GM12878 (cell line): ENCODE results near the gene EPHB1. TPM values are rescaled to one million over a fixed set of nuclear protein-coding genes. Genes with fewer than 3 reads are reported as not detected.

Experiments
- ATAC-seq: fragments of 200-7000 bp; cut with Tn5 transposase; 3 replicates; pipeline ENCODE4 v1.9.1; 2020; ENCODE audit warnings: mild to moderate bottlenecking, moderate library complexity
- BruUV-seq: library from RNA; stranded (reverse); fragments of 400-500 nt; replicated peaks from 2 replicates; lab custom pipeline; 2021; lab: Mats Ljungman, UMichigan
- CTCF ChIA-PET: fragments of 300-600 bp; sonication (Branson Sonifier 250); formaldehyde crosslinking; extraction: SDS; loops from one replicate; lab custom pipeline; 2021; ENCODE audit warnings: inconsistent platforms; lab: Yijun Ruan, JAX
- POLR2A ChIA-PET: fragments of 350-600 bp; formaldehyde crosslinking; extraction: SDS; loops from one replicate; lab custom pipeline; 2021; ENCODE audit warnings: inconsistent platforms; lab: Charles Lee
- RAD21 ChIA-PET: fragments of 300-600 bp; sonication (Branson Sonifier 250); formaldehyde crosslinking; loops from one replicate; lab custom pipeline; 2023; ENCODE audit warnings: antibody characterized with exemption; ENCODE audit not compliant: unreplicated experiment; lab: Charles Lee
- SMC1A ChIA-PET: fragments of 300-600 bp; sonication (Branson Sonifier 250); formaldehyde crosslinking; loops from one replicate; lab custom pipeline; 2023; ENCODE audit not compliant: unreplicated experiment, uncharacterized antibody; lab: Charles Lee
- DNase-seq: peaks from one replicate; pipeline ENCODE4 v3.0.0-alpha.2; 2011; ENCODE audit warnings: low read depth, low spot score
- FAIRE-seq: peaks from 3 replicates; lab custom pipeline; 2011; peaks lifted over from hg19 to GRCh38; lab: Jason Lieb, UNC
- H2AFZ ChIP-seq: 2 replicates; pipeline ENCODE4 v1.6.0; 2011; ENCODE audit warnings: low read depth, low read length, control low read depth; ENCODE audit not compliant: control insufficient read depth
- H3K27ac ChIP-seq: 2 replicates; pipeline ENCODE4 v1.5.1; 2011; ENCODE audit warnings: control low read depth; ENCODE audit not compliant: control insufficient read depth, insufficient read depth
- H3K27me3 ChIP-seq, 2 experiments: replicated peaks in 1 of 2; 2 replicates each; pipeline versions ENCODE4 v1.6.0 to v1.6.1; 2011; ENCODE audit warnings: low read length in 1 of 2; ENCODE audit not compliant: control insufficient read depth in 2 of 2, insufficient read depth in 2 of 2
- H3K36me3 ChIP-seq, 2 experiments: 2 replicates each; pipeline ENCODE4 v1.5.1; 2011; ENCODE audit warnings: low read length in 1 of 2; ENCODE audit not compliant: control insufficient read depth in 2 of 2, insufficient read depth in 2 of 2
- H3K4me1 ChIP-seq: 2 replicates; pipeline ENCODE4 v1.6.1; 2011; ENCODE audit warnings: mild to moderate bottlenecking, low read length, moderate library complexity, mixed read lengths; ENCODE audit not compliant: control insufficient read depth, insufficient read depth
- H3K4me2 ChIP-seq: 2 replicates; pipeline ENCODE4 v1.6.0; 2011; ENCODE audit warnings: control low read depth; ENCODE audit not compliant: control insufficient read depth, insufficient read depth
- H3K4me3 ChIP-seq: fragments of 200-600 bp; sonication (generic); 2 replicates; pipeline ENCODE4 v1.5.1; 2016
- H3K79me2 ChIP-seq: 2 replicates; pipeline ENCODE4 v1.6.0; 2011; ENCODE audit warnings: low read length; ENCODE audit not compliant: control insufficient read depth, insufficient read depth
- H3K9ac ChIP-seq: 2 replicates; pipeline ENCODE4 v1.8.0; 2011; ENCODE audit warnings: low read length, control low read depth, mixed read lengths; ENCODE audit not compliant: control insufficient read depth, insufficient read depth
- H3K9me3 ChIP-seq: replicated peaks from 3 replicates; pipeline ENCODE4 v1.5.1; 2011; ENCODE audit warnings: mild to moderate bottlenecking, low read length; ENCODE audit not compliant: control insufficient read depth, insufficient read depth
- H4K20me1 ChIP-seq: 2 replicates; pipeline ENCODE4 v1.6.0; 2011; ENCODE audit not compliant: control insufficient read depth, insufficient read depth
- BRCA1 ChIP-seq: IDR thresholded peaks from 2 replicates; pipeline ENCODE4 v1.6.1; 2011; ENCODE audit warnings: low read depth, low read length, improper control_type of control experiment
- CEBPB ChIP-seq, 2 experiments: fragments of 150-350 bp in 1 of 2; IDR thresholded peaks; 2 replicates each; pipeline ENCODE4 v1.6.1; 2012 to 2014; ENCODE audit warnings: low read depth in 2 of 2, low read length in 2 of 2, borderline replicate concordance in 1 of 2, inconsistent platforms in 1 of 2
- MYC ChIP-seq: IDR thresholded peaks from 2 replicates; pipeline ENCODE4 v1.6.1; 2011; ENCODE audit warnings: mild to moderate bottlenecking, low read length, moderate library complexity, inconsistent platforms; ENCODE audit not compliant: insufficient read depth, insufficient replicate concordance, insufficient read length, severe bottlenecking
- POU2F2 ChIP-seq: IDR thresholded peaks from 3 replicates; pipeline ENCODE4 v1.6.1; 2011; ENCODE audit warnings: low read depth, mild to moderate bottlenecking, low read length, borderline replicate concordance
- SMARCA5 ChIP-seq: fragments of 450-650 bp; IDR thresholded peaks from 2 replicates; pipeline ENCODE4 v1.6.1; 2017; ENCODE audit warnings: mild to moderate bottlenecking
- SP1 ChIP-seq: IDR thresholded peaks from one replicate; pipeline ENCODE4 v1.6.1; 2011; ENCODE audit warnings: low read depth, low read length
- SUZ12 ChIP-seq: fragments of 200-600 bp; sonication (generic); IDR thresholded peaks from one replicate; pipeline ENCODE4 v1.6.1; 2018; ENCODE audit warnings: antibody characterized with exemption, mild to moderate bottlenecking; ENCODE audit not compliant: unreplicated experiment
- WGBS: methylation state at CpG from one replicate; pipeline ENCODE4 v1.1.6; 2016; ENCODE audit warnings: low lambda C conversion rate; ENCODE audit not compliant: insufficient replicate concordance, insufficient coverage; ENCODE audit errors: missing lambda C conversion rate; 5-methylcytosine and 5-hydroxymethylcytosine counted together
- in situ Hi-C: fragments of 300-500 bp; cut with MboI; formaldehyde crosslinking; loops from 9 replicates; pipeline ENCODE4 v1.14.3; 2018; ENCODE audit warnings: mixed read lengths
- intact Hi-C: fragments of 100-400 bp; cut with micrococcal nuclease; formaldehyde crosslinking; loops from one replicate; pipeline ENCODE4 v1.14.2; 2022; ENCODE audit not compliant: unreplicated experiment
- polyA plus RNA-seq, 11 experiments: library from polyadenylated mRNA; depleted of rRNA in 4 of 11; unstranded in 6 of 11; stranded (reverse) in 5 of 11; fragments of >200 nt; fragmentation: Nextera tagmentation in 4 of 11; fragmentation: Illumina TruSeq in 1 of 11; extraction: Ambion mirVana in 4 of 11; extraction: Trizol in 1 of 11; gene quantifications; 1 replicate in 1 of 11; 2 replicates in 10 of 11; pipeline versions ENCODE4 v1.2.1 to v1.2.3, GENCODE V29; 2011 to 2016; ENCODE audit warnings: inconsistent platforms in 2 of 11, missing spikeins in 2 of 11, low read depth in 1 of 11
- total RNA-seq, 4 experiments: library from RNA; depleted of rRNA in 3 of 4; stranded (reverse); fragments of >200 nt in 3 of 4; fragmentation: Illumina TruSeq in 1 of 4; extraction: Trizol in 1 of 4; gene quantifications; 2 replicates each; pipeline versions ENCODE4 v1.2.1 to v1.2.3, GENCODE V29; 2013 to 2021
- TF ChIP-seq, protein P1 (sequence below): fragments of 450-650 bp; IDR thresholded peaks from 2 replicates; pipeline ENCODE4 v1.6.1; 2017; ENCODE audit warnings: antibody characterized with exemption, mild to moderate bottlenecking, moderate library complexity
- TF ChIP-seq, protein P2 (sequence below): IDR thresholded peaks from 2 replicates; pipeline ENCODE4 v1.6.1; 2012; ENCODE audit warnings: low read depth, low read length, improper control_type of control experiment
- TF ChIP-seq, protein P3 (sequence below): fragments of 450-650 bp; IDR thresholded peaks from 2 replicates; pipeline ENCODE4 v1.6.1; 2018; ENCODE audit warnings: mild to moderate bottlenecking, low read depth, moderate library complexity; ENCODE audit not compliant: partially characterized antibody
- TF ChIP-seq, protein P4 (sequence below): IDR thresholded peaks from 2 replicates; pipeline ENCODE4 v1.6.1; 2012; ENCODE audit warnings: mild to moderate bottlenecking, low read depth, low read length

Gene EPHB1
- total and polyA plus RNA-seq, 10 of the 15 experiments (the other 5 are each of a cell fraction or from before 2014, with no cell fraction given): 0.33 to 23.8 (median 1.2) TPM

DNA sequence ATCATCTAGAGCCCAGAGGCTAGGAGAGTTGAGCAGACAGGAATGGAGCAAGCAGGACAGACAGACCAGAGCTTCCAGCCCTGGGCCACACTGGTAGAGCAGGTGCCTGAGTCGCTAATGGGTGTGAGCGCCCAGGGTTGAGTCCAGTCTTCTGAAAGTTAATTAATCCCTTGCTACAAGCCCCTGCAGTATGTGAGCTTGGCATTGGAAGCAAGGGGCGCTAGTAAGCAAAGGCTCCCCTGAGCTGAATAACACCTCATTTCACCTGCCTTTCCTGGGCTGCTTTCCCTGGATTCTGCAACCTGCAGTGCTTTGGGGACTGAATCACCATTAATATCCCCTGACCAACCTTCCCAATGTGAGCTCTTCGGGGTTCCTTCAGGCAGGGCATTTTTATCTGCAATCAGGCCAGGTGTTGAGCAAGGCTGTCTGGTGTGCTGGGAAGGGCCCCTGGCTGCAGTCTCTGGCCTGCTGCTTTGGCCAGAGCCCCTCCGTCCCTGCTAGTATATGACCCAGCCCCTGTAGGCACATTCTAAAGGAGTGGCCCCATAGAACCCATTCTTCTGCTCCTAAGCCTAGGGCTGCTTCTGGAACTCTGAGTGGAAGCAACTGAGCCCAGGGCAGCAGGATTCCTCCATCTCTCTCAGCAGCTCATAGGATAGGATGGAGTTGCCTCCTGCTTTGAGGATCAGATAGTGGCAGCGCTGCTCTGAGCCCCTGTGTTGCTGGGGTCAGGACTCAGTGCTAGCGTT lies 45.1 kb upstream of the EPHB1 start:
- Histone ChIP-seq H3K27me3 (peaks cover 0 to 2% of the 10 kb centered on the region in 2 experiments; a peak in 1 of 4 replicates), H3K27ac (no peak overlapping the region), H3K9me3 (no peaks in the 10 kb centered on the region), H3K4me2 (no peak overlapping the region), H3K4me1 (no peaks in the 10 kb centered on the region), H3K79me2 (no peaks in the 10 kb centered on the region), H3K9ac (no peak overlapping the region), H2AFZ (no peak overlapping the region), H4K20me1 (no peaks in the 10 kb centered on the region), H3K36me3 (no peaks in the 10 kb centered on the region), H3K4me3 (no peak overlapping the region)
- FAIRE-seq (no peak), ATAC-seq (no peak), DNase-seq (no peak)
- in situ Hi-C loops (no loop called here), intact Hi-C loops (no loop called here)
- ChIA-PET SMC1A (interaction anchor here (0.6 kb wide), 1 partner anchor 45 kb away, joined by 3 read pairs; the partner anchor contains the start of gene EPHB1), CTCF (no interaction called here), POLR2A (no interaction called here), RAD21 (no interaction called here)
- BruUV-seq: no TSS peak
- TF ChIP-seq BRCA1 (no peak), SP1 (no peak), SUZ12 (no peak), MYC (no peak), CEBPB (IDR thresholded peaks at IDR 0.05; ENCODE audit: borderline replicate concordance in 1 of 2, low read depth in 2 of 2, low read length in 2 of 2) (no peak), POU2F2 (no peak), SMARCA5 (no peak)
- TF ChIP-seq, protein P1, sequence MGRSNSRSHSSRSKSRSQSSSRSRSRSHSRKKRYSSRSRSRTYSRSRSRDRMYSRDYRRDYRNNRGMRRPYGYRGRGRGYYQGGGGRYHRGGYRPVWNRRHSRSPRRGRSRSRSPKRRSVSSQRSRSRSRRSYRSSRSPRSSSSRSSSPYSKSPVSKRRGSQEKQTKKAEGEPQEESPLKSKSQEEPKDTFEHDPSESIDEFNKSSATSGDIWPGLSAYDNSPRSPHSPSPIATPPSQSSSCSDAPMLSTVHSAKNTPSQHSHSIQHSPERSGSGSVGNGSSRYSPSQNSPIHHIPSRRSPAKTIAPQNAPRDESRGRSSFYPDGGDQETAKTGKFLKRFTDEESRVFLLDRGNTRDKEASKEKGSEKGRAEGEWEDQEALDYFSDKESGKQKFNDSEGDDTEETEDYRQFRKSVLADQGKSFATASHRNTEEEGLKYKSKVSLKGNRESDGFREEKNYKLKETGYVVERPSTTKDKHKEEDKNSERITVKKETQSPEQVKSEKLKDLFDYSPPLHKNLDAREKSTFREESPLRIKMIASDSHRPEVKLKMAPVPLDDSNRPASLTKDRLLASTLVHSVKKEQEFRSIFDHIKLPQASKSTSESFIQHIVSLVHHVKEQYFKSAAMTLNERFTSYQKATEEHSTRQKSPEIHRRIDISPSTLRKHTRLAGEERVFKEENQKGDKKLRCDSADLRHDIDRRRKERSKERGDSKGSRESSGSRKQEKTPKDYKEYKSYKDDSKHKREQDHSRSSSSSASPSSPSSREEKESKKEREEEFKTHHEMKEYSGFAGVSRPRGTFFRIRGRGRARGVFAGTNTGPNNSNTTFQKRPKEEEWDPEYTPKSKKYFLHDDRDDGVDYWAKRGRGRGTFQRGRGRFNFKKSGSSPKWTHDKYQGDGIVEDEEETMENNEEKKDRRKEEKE: no peak
- TF ChIP-seq, protein P2, sequence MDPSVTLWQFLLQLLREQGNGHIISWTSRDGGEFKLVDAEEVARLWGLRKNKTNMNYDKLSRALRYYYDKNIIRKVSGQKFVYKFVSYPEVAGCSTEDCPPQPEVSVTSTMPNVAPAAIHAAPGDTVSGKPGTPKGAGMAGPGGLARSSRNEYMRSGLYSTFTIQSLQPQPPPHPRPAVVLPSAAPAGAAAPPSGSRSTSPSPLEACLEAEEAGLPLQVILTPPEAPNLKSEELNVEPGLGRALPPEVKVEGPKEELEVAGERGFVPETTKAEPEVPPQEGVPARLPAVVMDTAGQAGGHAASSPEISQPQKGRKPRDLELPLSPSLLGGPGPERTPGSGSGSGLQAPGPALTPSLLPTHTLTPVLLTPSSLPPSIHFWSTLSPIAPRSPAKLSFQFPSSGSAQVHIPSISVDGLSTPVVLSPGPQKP: no peak
- TF ChIP-seq, protein P3, sequence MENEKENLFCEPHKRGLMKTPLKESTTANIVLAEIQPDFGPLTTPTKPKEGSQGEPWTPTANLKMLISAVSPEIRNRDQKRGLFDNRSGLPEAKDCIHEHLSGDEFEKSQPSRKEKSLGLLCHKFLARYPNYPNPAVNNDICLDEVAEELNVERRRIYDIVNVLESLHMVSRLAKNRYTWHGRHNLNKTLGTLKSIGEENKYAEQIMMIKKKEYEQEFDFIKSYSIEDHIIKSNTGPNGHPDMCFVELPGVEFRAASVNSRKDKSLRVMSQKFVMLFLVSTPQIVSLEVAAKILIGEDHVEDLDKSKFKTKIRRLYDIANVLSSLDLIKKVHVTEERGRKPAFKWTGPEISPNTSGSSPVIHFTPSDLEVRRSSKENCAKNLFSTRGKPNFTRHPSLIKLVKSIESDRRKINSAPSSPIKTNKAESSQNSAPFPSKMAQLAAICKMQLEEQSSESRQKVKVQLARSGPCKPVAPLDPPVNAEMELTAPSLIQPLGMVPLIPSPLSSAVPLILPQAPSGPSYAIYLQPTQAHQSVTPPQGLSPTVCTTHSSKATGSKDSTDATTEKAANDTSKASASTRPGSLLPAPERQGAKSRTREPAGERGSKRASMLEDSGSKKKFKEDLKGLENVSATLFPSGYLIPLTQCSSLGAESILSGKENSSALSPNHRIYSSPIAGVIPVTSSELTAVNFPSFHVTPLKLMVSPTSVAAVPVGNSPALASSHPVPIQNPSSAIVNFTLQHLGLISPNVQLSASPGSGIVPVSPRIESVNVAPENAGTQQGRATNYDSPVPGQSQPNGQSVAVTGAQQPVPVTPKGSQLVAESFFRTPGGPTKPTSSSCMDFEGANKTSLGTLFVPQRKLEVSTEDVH: no peak
- TF ChIP-seq, protein P4, sequence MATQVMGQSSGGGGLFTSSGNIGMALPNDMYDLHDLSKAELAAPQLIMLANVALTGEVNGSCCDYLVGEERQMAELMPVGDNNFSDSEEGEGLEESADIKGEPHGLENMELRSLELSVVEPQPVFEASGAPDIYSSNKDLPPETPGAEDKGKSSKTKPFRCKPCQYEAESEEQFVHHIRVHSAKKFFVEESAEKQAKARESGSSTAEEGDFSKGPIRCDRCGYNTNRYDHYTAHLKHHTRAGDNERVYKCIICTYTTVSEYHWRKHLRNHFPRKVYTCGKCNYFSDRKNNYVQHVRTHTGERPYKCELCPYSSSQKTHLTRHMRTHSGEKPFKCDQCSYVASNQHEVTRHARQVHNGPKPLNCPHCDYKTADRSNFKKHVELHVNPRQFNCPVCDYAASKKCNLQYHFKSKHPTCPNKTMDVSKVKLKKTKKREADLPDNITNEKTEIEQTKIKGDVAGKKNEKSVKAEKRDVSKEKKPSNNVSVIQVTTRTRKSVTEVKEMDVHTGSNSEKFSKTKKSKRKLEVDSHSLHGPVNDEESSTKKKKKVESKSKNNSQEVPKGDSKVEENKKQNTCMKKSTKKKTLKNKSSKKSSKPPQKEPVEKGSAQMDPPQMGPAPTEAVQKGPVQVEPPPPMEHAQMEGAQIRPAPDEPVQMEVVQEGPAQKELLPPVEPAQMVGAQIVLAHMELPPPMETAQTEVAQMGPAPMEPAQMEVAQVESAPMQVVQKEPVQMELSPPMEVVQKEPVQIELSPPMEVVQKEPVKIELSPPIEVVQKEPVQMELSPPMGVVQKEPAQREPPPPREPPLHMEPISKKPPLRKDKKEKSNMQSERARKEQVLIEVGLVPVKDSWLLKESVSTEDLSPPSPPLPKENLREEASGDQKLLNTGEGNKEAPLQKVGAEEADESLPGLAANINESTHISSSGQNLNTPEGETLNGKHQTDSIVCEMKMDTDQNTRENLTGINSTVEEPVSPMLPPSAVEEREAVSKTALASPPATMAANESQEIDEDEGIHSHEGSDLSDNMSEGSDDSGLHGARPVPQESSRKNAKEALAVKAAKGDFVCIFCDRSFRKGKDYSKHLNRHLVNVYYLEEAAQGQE: no peak
- WGBS: 24% methylated on average over 7 of the region's 7 CpGs
